ENCODE results near the gene FRMD1. TPM values are rescaled to one million over a fixed set of nuclear protein-coding genes. Genes with fewer than 3 reads are reported as not detected.

Gene FRMD1
- 1.7 TPM for total RNA-seq (ENCODE audit: insufficient read depth, low replicate concordance)

GRCh38 chr6:168078943-168079405 lies at the start of gene FRMD1:
FRMD1 (minus strand) TSS chr6:168079212; CDS start chr6:168079094, 118 bp downstream.
- no peak for DNase-seq (ENCODE audit: low spot score)

- DNase-seq (ENCODE audit: low spot score) = no peak
These were observed 49.1 kb upstream of the FRMD1 start for GRCh38 chr6:168128006-168128630.

- DNase-seq (ENCODE audit: low spot score) = no peak
These were observed 48.4 kb upstream of the FRMD1 start for GRCh38 chr6:168127384-168127868.

- DNase-seq (ENCODE audit: low spot score) = no peak
These were observed 47.8 kb upstream of the FRMD1 start for GRCh38 chr6:168126566-168127383.

GRCh38 chr6:168125429-168126001 lies 46.5 kb upstream of the FRMD1 start:
- DNase-seq (ENCODE audit: low spot score) = no peak

- DNase-seq (ENCODE audit: low spot score) = no peak
These were observed 45.9 kb upstream of the FRMD1 start for GRCh38 chr6:168124921-168125320.

- no peak for DNase-seq (ENCODE audit: low spot score)
These were observed 45.1 kb upstream of the FRMD1 start for GRCh38 chr6:168124158-168124557.

- DNase-seq (ENCODE audit: low spot score) = no peak
These were observed 44.3 kb upstream of the FRMD1 start for GRCh38 chr6:168123165-168123911.

GRCh38 chr6:168122521-168122920 lies 43.5 kb upstream of the FRMD1 start:
- DNase-seq (ENCODE audit: low spot score) = no peak

GRCh38 chr6:168122011-168122410 lies 43.0 kb upstream of the FRMD1 start:
- no peak for DNase-seq (ENCODE audit: low spot score)

GRCh38 chr6:168121303-168121665 lies 42.3 kb upstream of the FRMD1 start:
- no peak for DNase-seq (ENCODE audit: low spot score)

GRCh38 chr6:168120390-168121302 lies 41.6 kb upstream of the FRMD1 start:
- DNase-seq (ENCODE audit: low spot score) = no peak

- DNase-seq (ENCODE audit: low spot score) = no peak
These were observed 40.5 kb upstream of the FRMD1 start for GRCh38 chr6:168119539-168119938.

- no peak for DNase-seq (ENCODE audit: low spot score)
These were observed 39.9 kb upstream of the FRMD1 start for GRCh38 chr6:168118935-168119334.

- DNase-seq (ENCODE audit: low spot score) = no peak
These were observed 38.9 kb upstream of the FRMD1 start for GRCh38 chr6:168117942-168118341.

GRCh38 chr6:168116975-168117899 lies 38.2 kb upstream of the FRMD1 start:
- no peak for DNase-seq (ENCODE audit: low spot score)

GRCh38 chr6:168116438-168116974 lies 37.5 kb upstream of the FRMD1 start:
- no peak for DNase-seq (ENCODE audit: low spot score)

GRCh38 chr6:168115748-168116437 lies 36.9 kb upstream of the FRMD1 start:
- no peak for DNase-seq (ENCODE audit: low spot score)

GRCh38 chr6:168113226-168113625 lies 34.2 kb upstream of the FRMD1 start:
- no peak for DNase-seq (ENCODE audit: low spot score)
